Fibroblast of pulmonary artery (primary cell): ENCODE measurements around the gene CDC42EP5.
"Not testable (repeated sequence)": the region's sequence is repeated elsewhere in the genome, so short reads cannot be mapped to it uniquely, and the experiment has no call there.

Source experiments
- DNase-seq: peaks from one replicate; pipeline ENCODE4 v3.0.0-alpha.2; 2010; ENCODE audit warnings: low read depth
- H3K4me3 ChIP-seq: replicated peaks from 2 replicates; pipeline ENCODE4 v1.5.1; 2011; ENCODE audit warnings: low read depth, mild to moderate bottlenecking, control low read depth, low read length, moderate library complexity
- TF ChIP-seq, protein P1 (sequence below): IDR thresholded peaks from 2 replicates; pipeline ENCODE4 v1.5.1; 2011; ENCODE audit warnings: mild to moderate bottlenecking, control low read depth, low read length, inconsistent platforms; ENCODE audit errors: missing control alignments

The CDC42EP5 gene

GRCh38 chr19:54448040-54448773 lies 24.9 kb downstream of the CDC42EP5 start:
- TF ChIP-seq, protein P1, sequence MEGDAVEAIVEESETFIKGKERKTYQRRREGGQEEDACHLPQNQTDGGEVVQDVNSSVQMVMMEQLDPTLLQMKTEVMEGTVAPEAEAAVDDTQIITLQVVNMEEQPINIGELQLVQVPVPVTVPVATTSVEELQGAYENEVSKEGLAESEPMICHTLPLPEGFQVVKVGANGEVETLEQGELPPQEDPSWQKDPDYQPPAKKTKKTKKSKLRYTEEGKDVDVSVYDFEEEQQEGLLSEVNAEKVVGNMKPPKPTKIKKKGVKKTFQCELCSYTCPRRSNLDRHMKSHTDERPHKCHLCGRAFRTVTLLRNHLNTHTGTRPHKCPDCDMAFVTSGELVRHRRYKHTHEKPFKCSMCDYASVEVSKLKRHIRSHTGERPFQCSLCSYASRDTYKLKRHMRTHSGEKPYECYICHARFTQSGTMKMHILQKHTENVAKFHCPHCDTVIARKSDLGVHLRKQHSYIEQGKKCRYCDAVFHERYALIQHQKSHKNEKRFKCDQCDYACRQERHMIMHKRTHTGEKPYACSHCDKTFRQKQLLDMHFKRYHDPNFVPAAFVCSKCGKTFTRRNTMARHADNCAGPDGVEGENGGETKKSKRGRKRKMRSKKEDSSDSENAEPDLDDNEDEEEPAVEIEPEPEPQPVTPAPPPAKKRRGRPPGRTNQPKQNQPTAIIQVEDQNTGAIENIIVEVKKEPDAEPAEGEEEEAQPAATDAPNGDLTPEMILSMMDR, result no peak

GRCh38 chr19:54446349-54446748 lies 26.7 kb downstream of the CDC42EP5 start:
- not testable (repeated sequence) for DNase-seq, H3K4me3 ChIP-seq

More at GRCh38 chr19:54448040-54448773, 24.9 kb downstream of the CDC42EP5 start:
- DNase-seq, result peak; percentile 60
- H3K4me3 ChIP-seq, result peak overlapping the region; percentile 99

DNA sequence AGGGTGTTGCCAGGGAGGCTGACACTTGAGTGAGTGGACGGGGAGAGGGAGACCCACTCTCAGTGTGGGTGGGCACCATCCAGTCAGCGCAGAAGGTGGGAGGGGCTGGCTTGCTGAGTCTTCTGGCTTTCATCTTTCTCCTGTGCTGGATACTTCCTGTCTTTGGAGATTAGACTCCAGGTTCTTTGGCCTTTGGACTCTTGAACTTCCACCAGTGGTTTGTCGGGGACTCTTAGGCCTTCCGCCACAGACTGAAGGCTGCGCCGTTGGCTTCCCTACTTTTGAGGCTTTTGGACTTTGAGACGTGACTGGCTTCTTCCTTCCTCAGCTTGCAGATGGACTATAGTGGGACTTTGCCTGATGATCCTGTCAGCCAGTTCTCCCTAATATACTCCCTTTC lies 28.4 kb downstream of the CDC42EP5 start:
- H3K4me3 ChIP-seq, result no peak overlapping the region
- DNase-seq, result no peak
- TF ChIP-seq, protein P1, result no peak

DNA sequence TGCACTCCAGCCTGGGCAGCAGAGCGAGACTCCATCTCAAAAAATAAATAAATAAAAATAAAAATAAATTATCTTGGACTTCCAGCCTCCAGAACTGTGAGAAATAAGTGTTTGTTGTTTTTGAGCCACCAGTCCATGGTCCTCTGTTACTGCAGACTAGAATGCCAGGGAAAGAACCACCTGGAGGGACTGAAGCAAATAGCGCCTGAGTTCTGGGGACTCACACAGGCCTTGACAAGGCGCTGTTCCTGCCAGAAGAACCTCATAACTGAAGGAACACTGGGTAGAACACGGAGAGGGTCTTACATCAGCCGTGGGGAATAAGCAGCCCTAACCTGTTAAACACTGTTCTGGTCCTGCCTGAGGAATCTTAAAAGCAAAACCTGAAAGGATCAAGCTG lies 32.5 kb downstream of the CDC42EP5 start:
- no peak for DNase-seq
- no peak overlapping the region for H3K4me3 ChIP-seq
- TF ChIP-seq, protein P1, result no peak

DNA sequence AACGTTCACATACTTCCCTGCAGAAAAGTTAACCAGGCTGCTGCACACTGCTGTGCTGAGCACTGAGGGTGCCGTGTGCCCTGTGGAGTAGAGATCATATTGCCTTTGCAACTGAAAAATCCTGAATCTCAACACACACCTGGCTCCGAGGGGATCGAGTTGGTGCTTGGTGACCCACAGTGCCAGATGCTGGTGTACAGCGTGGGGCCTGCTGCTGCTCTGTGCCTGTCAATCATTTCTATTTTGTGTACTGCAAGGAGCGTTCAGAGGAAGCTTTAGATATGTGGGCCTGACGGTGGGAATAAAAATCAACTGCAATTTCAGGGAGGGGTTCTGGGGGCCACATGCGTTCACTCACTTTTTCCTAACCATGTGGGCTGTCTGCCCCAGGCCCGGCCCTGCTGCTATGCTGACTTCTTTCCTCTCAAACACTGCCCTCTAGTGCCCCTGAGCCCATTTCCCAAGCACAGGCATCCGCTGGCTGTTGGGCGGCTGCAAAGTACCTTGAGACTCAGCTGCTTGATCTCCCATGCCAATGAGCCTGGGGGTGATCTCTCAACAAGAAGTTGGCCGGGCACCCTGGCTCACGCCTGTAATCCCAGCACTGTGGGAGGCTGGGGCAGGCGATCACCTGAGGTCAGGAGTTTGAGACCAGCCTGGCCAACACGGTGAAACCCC lies 33.8 kb downstream of the CDC42EP5 start:
- no peak overlapping the region for H3K4me3 ChIP-seq
- peak; percentile 55 for DNase-seq
- TF ChIP-seq, protein P1, result peak; percentile 58

DNA sequence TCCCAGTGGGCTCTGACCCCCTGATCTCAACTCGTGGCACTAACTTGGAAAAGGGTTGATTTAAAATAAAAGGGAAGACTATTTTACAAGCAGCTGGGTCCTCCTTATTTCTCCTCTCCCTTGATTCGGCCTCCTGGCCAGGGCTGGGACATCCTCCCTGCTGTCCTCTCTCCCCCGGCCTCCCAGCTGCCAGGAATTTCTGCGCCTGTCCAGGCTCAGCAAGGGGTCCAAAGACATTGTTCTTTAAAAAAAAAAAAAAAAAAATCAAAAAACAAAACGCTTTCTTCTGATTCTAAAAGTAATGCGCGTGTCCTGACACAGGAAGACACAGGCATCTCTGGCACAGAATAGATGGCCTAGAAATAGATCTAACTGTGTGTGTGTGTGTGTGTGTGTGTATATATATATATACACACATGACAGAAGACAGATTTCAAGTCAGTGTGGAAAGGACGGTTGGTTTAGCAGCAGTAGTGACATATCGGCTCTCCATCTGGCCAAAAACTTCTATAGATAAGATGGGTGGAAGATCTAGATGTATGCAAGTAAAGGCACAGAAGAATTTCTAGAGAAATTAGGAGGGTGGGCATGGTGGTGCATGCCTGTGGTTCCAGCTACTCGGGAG lies 36.4 kb downstream of the CDC42EP5 start:
- no peak overlapping the region for H3K4me3 ChIP-seq
- TF ChIP-seq, protein P1, result no peak
- DNase-seq, result no peak

DNA sequence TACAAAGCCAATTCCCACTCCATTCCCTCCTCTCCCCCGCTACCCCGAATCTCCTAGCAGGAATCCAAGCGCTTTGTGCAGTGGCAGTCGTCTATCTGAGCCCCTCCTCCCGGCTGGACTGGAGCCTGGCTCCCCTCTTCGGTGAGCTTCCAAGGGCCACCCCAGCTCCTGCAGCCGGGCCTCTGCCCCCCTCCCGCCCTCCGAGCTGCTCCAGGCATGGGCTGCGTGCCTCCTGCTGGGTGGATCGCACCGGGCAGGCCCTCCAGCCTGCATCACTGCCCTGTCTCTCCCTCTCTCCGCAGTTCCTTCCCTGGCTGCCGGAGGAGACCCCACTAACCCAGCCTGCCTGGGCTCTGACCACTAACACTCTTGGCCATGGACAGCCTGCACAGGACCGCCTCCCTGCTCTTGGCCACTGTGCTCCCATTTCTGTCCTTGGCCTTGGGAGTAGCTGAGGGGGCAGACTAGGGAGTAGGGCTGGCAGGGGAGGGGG lies 37.0 kb downstream of the CDC42EP5 start:
- no peak for DNase-seq
- no peak overlapping the region for H3K4me3 ChIP-seq
- TF ChIP-seq, protein P1, result no peak
